IPS-20b (cell line): ENCODE results near the gene FOXO4.
"Not testable (repeated sequence)": the region's sequence is repeated elsewhere in the genome, so short reads cannot be mapped to it uniquely, and the experiment has no call there.

Experiments used
- H3K27ac ChIP-seq: one replicate; pipeline ENCODE4 v1.5.1; 2013; ENCODE audit warnings: low read length
- H3K27me3 ChIP-seq: 2 replicates; pipeline ENCODE4 v1.6.1; 2013; ENCODE audit warnings: mild to moderate bottlenecking, low read length, inconsistent platforms; ENCODE audit not compliant: insufficient read depth
- H3K36me3 ChIP-seq: 2 replicates; pipeline ENCODE4 v1.6.1; 2013; ENCODE audit warnings: low read depth, mild to moderate bottlenecking, inconsistent platforms, low read length, moderate library complexity; ENCODE audit not compliant: insufficient read depth
- H3K4me1 ChIP-seq: 2 replicates; pipeline ENCODE4 v1.6.1; 2013; ENCODE audit warnings: mild to moderate bottlenecking, control low read depth, inconsistent platforms, low read length, moderate library complexity; ENCODE audit not compliant: insufficient read depth
- H3K4me3 ChIP-seq: 2 replicates; pipeline ENCODE4 v1.5.1; 2013; ENCODE audit warnings: mild to moderate bottlenecking, low read length, inconsistent platforms
- H3K9ac ChIP-seq: 2 replicates; pipeline ENCODE4 v1.6.1; 2013; ENCODE audit warnings: low read depth, mild to moderate bottlenecking, inconsistent platforms, low read length, moderate library complexity
- H3K9me3 ChIP-seq: 2 replicates; pipeline ENCODE4 v1.6.1; 2013; ENCODE audit warnings: mild to moderate bottlenecking, low read depth, low read length, inconsistent platforms; ENCODE audit not compliant: insufficient read depth

The FOXO4 gene

GRCh38 chrX:71095555-71095980 lies at the start of gene FOXO4:
TSS of gene FOXO4 (plus strand) at chrX:71095851. CDS start at chrX:71096529, 678 bp downstream.
- no peak within 1 kb of the TSS for H3K27ac ChIP-seq
- peak within 1 kb of the TSS; percentile 89 for H3K4me3 ChIP-seq
- peaks cover 21% of the 10 kb centered on the region for H3K27me3 ChIP-seq

GRCh38 chrX:71047891-71048290 lies 47.8 kb upstream of the FOXO4 start:
- H3K4me3 ChIP-seq, H3K9me3 ChIP-seq, H3K36me3 ChIP-seq, H3K27ac ChIP-seq, H3K27me3 ChIP-seq, H3K4me1 ChIP-seq, H3K9ac ChIP-seq: not testable (repeated sequence)

More at GRCh38 chrX:71095555-71095980, at the start of gene FOXO4:
- Histone ChIP-seq H3K4me1 (peaks cover 12% of the 10 kb centered on the region; the same call in 1 of the 2 replicates), H3K9me3 (no peaks in the 10 kb centered on the region), H3K9ac (peak within 1 kb of the TSS; percentile 74), H3K36me3 (no peaks in the 10 kb centered on the region)

- Histone ChIP-seq H3K27me3 (no peaks in the 10 kb centered on the region), H3K9me3 (no peaks in the 10 kb centered on the region), H3K4me3 (peak overlapping the region; percentile 62), H3K36me3 (no peaks in the 10 kb centered on the region), H3K9ac (peak overlapping the region; percentile 62; the same call in 1 of the 2 replicates), H3K27ac (no peak overlapping the region), H3K4me1 (no peaks in the 10 kb centered on the region)
Observed at GRCh38 chrX:71052721-71053120, 42.9 kb upstream of the FOXO4 start.

GRCh38 chrX:71053217-71053621 lies 42.4 kb upstream of the FOXO4 start:
- H3K4me1 ChIP-seq: no peaks in the 10 kb centered on the region
- H3K9ac ChIP-seq: peak overlapping the region; percentile 62; the same call in 1 of the 2 replicates
- no peaks in the 10 kb centered on the region for H3K9me3 ChIP-seq
- H3K27me3 ChIP-seq: no peaks in the 10 kb centered on the region
- no peaks in the 10 kb centered on the region for H3K36me3 ChIP-seq
- no peak overlapping the region for H3K27ac ChIP-seq
- H3K4me3 ChIP-seq: peak overlapping the region; percentile 62

GRCh38 chrX:71056867-71057266 lies 38.8 kb upstream of the FOXO4 start:
- Histone ChIP-seq H3K4me1 (no peaks in the 10 kb centered on the region), H3K27me3 (no peaks in the 10 kb centered on the region), H3K27ac (no peak overlapping the region), H3K9ac (no peak overlapping the region), H3K36me3 (peaks cover 28% of the 10 kb centered on the region), H3K4me3 (no peak overlapping the region), H3K9me3 (no peaks in the 10 kb centered on the region)

GRCh38 chrX:71057848-71058530 lies 37.7 kb upstream of the FOXO4 start:
- H3K4me1 ChIP-seq: no peaks in the 10 kb centered on the region
- no peak overlapping the region for H3K9ac ChIP-seq
- H3K36me3 ChIP-seq: peaks cover 32% of the 10 kb centered on the region
- H3K27me3 ChIP-seq: no peaks in the 10 kb centered on the region
- H3K4me3 ChIP-seq: no peak overlapping the region
- no peaks in the 10 kb centered on the region for H3K9me3 ChIP-seq
- H3K27ac ChIP-seq: no peak overlapping the region

GRCh38 chrX:71060127-71060526 lies 35.5 kb upstream of the FOXO4 start:
- Histone ChIP-seq H3K27ac (no peak overlapping the region), H3K4me1 (no peaks in the 10 kb centered on the region), H3K9ac (no peak overlapping the region), H3K27me3 (no peaks in the 10 kb centered on the region), H3K36me3 (peaks cover 32% of the 10 kb centered on the region), H3K9me3 (no peaks in the 10 kb centered on the region), H3K4me3 (no peak overlapping the region)

GRCh38 chrX:71067089-71067488 lies 28.6 kb upstream of the FOXO4 start:
- no peaks in the 10 kb centered on the region for H3K9me3 ChIP-seq
- no peak overlapping the region for H3K27ac ChIP-seq
- H3K9ac ChIP-seq: peak overlapping the region; percentile 87; the same call in 1 of the 2 replicates
- H3K4me1 ChIP-seq: no peaks in the 10 kb centered on the region
- H3K4me3 ChIP-seq: peak overlapping the region; percentile 82
- peaks cover 5% of the 10 kb centered on the region for H3K36me3 ChIP-seq
- no peaks in the 10 kb centered on the region for H3K27me3 ChIP-seq

GRCh38 chrX:71067712-71068043 lies 28.0 kb upstream of the FOXO4 start:
- H3K27me3 ChIP-seq: no peaks in the 10 kb centered on the region
- no peaks in the 10 kb centered on the region for H3K4me1 ChIP-seq
- no peak overlapping the region for H3K27ac ChIP-seq
- no peaks in the 10 kb centered on the region for H3K9me3 ChIP-seq
- peak overlapping the region; percentile 82 for H3K4me3 ChIP-seq
- peak overlapping the region; percentile 87 for H3K9ac ChIP-seq
- peaks cover 4% of the 10 kb centered on the region; the same call in 1 of the 2 replicates for H3K36me3 ChIP-seq

GRCh38 chrX:71068044-71068918 lies 27.4 kb upstream of the FOXO4 start, which contains the start of gene SNX12:
TSS of gene SNX12 (minus strand) at chrX:71068334. CDS start at chrX:71068306, 28 bp downstream.
- peak within 1 kb of the TSS; percentile 87 for H3K9ac ChIP-seq
- H3K27ac ChIP-seq: no peak within 1 kb of the TSS
- H3K4me1 ChIP-seq: no peaks in the 10 kb centered on the region
- H3K4me3 ChIP-seq: peak within 1 kb of the TSS; percentile 92
- H3K36me3 ChIP-seq: peaks cover 4% of the 10 kb centered on the region; the same call in 1 of the 2 replicates
- H3K27me3 ChIP-seq: no peaks in the 10 kb centered on the region
- H3K9me3 ChIP-seq: no peaks in the 10 kb centered on the region

- H3K9ac ChIP-seq: no peak overlapping the region
- H3K27me3 ChIP-seq: no peaks in the 10 kb centered on the region
- H3K4me1 ChIP-seq: no peaks in the 10 kb centered on the region
- H3K36me3 ChIP-seq: peaks cover 4% of the 10 kb centered on the region; the same call in 1 of the 2 replicates
- no peaks in the 10 kb centered on the region for H3K9me3 ChIP-seq
- no peak overlapping the region for H3K27ac ChIP-seq
- H3K4me3 ChIP-seq: no peak overlapping the region
Observed at GRCh38 chrX:71070531-71070930, 25.1 kb upstream of the FOXO4 start.
